GM18519 (cell line): ENCODE data around the gene DPH1.
A peak's percentile ranks its signal among the peaks of the same experiment; 100 is the strongest.

Experiments
- ATAC-seq: cut with Tn5 transposase; IDR thresholded peaks from one replicate; pipeline ENCODE4 v1.9.1; 2021; ENCODE audit warnings: mild to moderate bottlenecking, moderate library complexity; ENCODE audit not compliant: unreplicated experiment, low FRiP score

DPH1 gene

GRCh38 chr17:2048805-2049204 is 18.9 kb downstream of the DPH1 start:
- ATAC-seq: no peak

- ATAC-seq: no peak
Measured at GRCh38 chr17:2049333-2050299, 19.7 kb downstream of the DPH1 start.

- ATAC-seq: no peak
Measured at GRCh38 chr17:2050300-2051060, 20.5 kb downstream of the DPH1 start.

GRCh38 chr17:2051061-2051932 is 21.3 kb downstream of the DPH1 start:
- no peak for ATAC-seq

- ATAC-seq: no peak
Measured at GRCh38 chr17:2051933-2052559, 22.1 kb downstream of the DPH1 start.

- no peak for ATAC-seq
Measured at GRCh38 chr17:2053380-2054261, 23.7 kb downstream of the DPH1 start.

- no peak for ATAC-seq
Measured at GRCh38 chr17:2054262-2054511, 24.2 kb downstream of the DPH1 start.

- ATAC-seq: peak; percentile 26
Measured at GRCh38 chr17:2054512-2055291, 24.7 kb downstream of the DPH1 start, which contains the start of gene HIC1. Gene HIC1, plus strand, starts transcription at chr17:2055103. Its CDS starts 1,588 bp downstream, at chr17:2056691.

- ATAC-seq: no peak
Measured at GRCh38 chr17:2055292-2056205, 25.6 kb downstream of the DPH1 start.

- ATAC-seq: no peak
Measured at GRCh38 chr17:2056206-2057174, 26.5 kb downstream of the DPH1 start.

- ATAC-seq: no peak
Measured at GRCh38 chr17:2057175-2057759, 27.3 kb downstream of the DPH1 start.

- no peak for ATAC-seq
Measured at GRCh38 chr17:2057760-2058585, 28.0 kb downstream of the DPH1 start.

GRCh38 chr17:2058586-2059546 is 28.9 kb downstream of the DPH1 start:
- no peak for ATAC-seq
